Activated CD4-positive, alpha-beta T cell treated with anti-CD3 and anti-CD28 coated beads, Interleukin-10, Interleukin-2, amounts not matched to agents 100 ng/mL and 50 ng/mL, durations not matched to agents 16 hours and 8 hours (primary cell): Measurements from ENCODE around the gene NCK1.
"Not testable (repeated sequence)": the region's sequence is repeated elsewhere in the genome, so short reads cannot be mapped to it uniquely, and the experiment has no call there.

ENCODE experiments used
- DNase-seq: peaks from one replicate; pipeline ENCODE4 v3.0.0-alpha.2; 2020

The NCK1 gene

GRCh38 chr3:136869282-136869681 is 7.3 kb downstream of the NCK1 start:
- DNase-seq: no peak

GRCh38 chr3:136872258-136872657 is 10.2 kb downstream of the NCK1 start:
- not testable (repeated sequence) for DNase-seq

GRCh38 chr3:136879510-136879909 is 17.5 kb downstream of the NCK1 start:
- DNase-seq: not testable (repeated sequence)

- peak; percentile 6 for DNase-seq
Observed at GRCh38 chr3:136882571-136882970, 20.6 kb downstream of the NCK1 start.

- no peak for DNase-seq
Observed at GRCh38 chr3:136883967-136884720, 22.1 kb downstream of the NCK1 start.

GRCh38 chr3:136885357-136886213 is 23.6 kb downstream of the NCK1 start:
- DNase-seq: peak; percentile 15

- DNase-seq: no peak
Observed at GRCh38 chr3:136889947-136890346, 27.9 kb downstream of the NCK1 start.

GRCh38 chr3:136891934-136892855 is 30.2 kb downstream of the NCK1 start:
- DNase-seq: no peak

- DNase-seq: no peak
Observed at GRCh38 chr3:136893848-136894443, 31.9 kb downstream of the NCK1 start.

GRCh38 chr3:136897171-136897570 is 35.2 kb downstream of the NCK1 start:
- not testable (repeated sequence) for DNase-seq

GRCh38 chr3:136898549-136898948 is 36.5 kb downstream of the NCK1 start:
- no peak for DNase-seq

- DNase-seq: no peak
Observed at GRCh38 chr3:136898954-136899353, 36.9 kb downstream of the NCK1 start.

- no peak for DNase-seq
Observed at GRCh38 chr3:136899622-136900158, 37.7 kb downstream of the NCK1 start.

GRCh38 chr3:136900694-136901093 is 38.7 kb downstream of the NCK1 start:
- not testable (repeated sequence) for DNase-seq

- DNase-seq: no peak
Observed at GRCh38 chr3:136901391-136901790, 39.4 kb downstream of the NCK1 start.

GRCh38 chr3:136902530-136902929 is 40.5 kb downstream of the NCK1 start:
- DNase-seq: not testable (repeated sequence)

GRCh38 chr3:136903899-136904298 is 41.9 kb downstream of the NCK1 start:
- DNase-seq: no peak

GRCh38 chr3:136904746-136905145 is 42.7 kb downstream of the NCK1 start:
- no peak for DNase-seq

- DNase-seq: no peak
Observed at GRCh38 chr3:136905549-136905948, 43.5 kb downstream of the NCK1 start.

- DNase-seq: no peak
Observed at GRCh38 chr3:136906725-136907124, 44.7 kb downstream of the NCK1 start.

GRCh38 chr3:136908297-136908696 is 46.3 kb downstream of the NCK1 start:
- no peak for DNase-seq

GRCh38 chr3:136909187-136909586 is 47.2 kb downstream of the NCK1 start:
- no peak for DNase-seq
